ENCODE measurements around the gene ATG4B.

Gene ATG4B

GRCh38 chr2:241611062-241611461 is 26.4 kb upstream of the ATG4B start:
- in situ Hi-C loops (cut with MboI; ENCODE audit: low pct_unique_long_range_greater_than_20kb, low sequenced_read_pairs): no loop called here
- no peak for DNase-seq

DNA sequence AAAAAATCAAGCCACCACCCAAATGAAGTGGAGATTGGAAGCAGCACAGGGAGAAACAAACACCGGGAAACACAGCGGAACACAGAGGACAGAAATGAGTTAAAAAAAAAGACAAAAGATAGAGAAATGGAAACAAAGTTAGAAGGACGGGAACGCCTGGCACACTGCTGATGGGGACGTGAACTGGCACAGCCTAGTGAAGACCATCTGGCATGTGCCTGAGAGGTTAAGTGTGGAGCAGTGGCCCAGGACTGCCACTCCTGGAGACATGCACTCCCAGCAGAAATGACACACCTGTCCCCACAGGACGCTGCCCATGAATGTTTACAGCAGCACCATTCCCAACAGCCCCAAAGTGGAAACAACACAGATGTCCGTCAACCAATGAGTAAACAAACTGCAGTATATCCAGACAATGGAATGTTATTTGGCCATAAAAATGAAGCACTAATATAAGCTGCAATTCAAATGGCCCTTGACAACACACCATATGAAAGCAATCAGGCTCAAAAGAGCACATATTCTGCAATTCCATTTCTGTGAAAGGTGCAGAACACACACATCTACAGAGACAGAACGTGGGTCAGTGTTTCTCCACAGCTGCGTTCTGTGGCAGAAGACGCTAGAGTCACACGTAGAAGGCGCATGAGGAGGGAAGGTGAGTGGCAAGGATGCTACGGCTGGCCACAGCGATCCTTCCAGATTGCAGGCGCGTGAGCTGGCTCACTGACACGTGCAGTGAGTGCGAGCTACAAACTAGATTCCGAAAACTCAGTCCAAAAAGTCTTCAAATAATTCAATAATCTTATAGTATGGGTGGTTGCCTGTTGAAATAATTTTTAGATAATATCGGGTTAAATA is 25.1 kb upstream of the ATG4B start:
- no peak for DNase-seq
- in situ Hi-C loops (cut with MboI; ENCODE audit: low pct_unique_long_range_greater_than_20kb, low sequenced_read_pairs): no loop called here

DNA sequence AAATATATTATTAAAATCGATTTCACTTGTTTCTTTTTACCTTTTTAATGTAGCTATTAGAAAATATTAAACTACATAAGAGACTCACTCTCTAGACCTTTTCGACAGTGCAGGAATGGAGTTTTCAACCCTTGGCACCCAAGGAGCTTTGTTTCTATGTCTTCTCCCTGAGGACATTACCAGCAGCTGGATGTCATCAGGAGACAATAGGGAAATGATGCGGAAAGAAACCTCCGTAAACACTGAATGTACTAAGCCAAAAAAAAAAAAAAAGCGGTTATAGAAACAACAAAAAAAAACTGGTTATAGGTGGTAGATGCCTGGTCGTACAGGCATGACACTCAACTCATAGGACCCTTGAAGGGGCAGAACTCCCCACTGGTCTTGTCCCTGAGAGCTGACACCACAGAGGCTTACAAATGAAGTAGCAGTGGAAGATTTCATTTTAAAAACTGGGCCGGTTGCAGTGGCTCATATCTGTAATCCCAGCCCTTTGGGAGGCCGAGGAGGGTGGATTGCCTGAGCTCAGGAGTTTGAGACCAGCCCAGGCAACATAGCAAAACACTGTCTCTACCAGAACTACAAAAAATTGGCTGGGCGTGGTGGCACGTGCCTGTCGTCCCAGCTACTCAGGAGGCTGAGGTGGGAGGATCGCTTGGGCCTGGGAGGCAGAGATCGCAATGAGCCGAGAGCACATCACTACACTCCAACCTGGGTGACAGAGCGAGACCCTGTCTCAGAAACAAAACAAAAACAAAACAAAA is 24.3 kb upstream of the ATG4B start:
- in situ Hi-C loops (cut with MboI; ENCODE audit: low pct_unique_long_range_greater_than_20kb, low sequenced_read_pairs): no loop called here
- no peak for DNase-seq

GRCh38 chr2:241615041-241615440 is 22.5 kb upstream of the ATG4B start:
- in situ Hi-C loops (cut with MboI; ENCODE audit: low pct_unique_long_range_greater_than_20kb, low sequenced_read_pairs): no loop called here
- no peak for DNase-seq

DNA sequence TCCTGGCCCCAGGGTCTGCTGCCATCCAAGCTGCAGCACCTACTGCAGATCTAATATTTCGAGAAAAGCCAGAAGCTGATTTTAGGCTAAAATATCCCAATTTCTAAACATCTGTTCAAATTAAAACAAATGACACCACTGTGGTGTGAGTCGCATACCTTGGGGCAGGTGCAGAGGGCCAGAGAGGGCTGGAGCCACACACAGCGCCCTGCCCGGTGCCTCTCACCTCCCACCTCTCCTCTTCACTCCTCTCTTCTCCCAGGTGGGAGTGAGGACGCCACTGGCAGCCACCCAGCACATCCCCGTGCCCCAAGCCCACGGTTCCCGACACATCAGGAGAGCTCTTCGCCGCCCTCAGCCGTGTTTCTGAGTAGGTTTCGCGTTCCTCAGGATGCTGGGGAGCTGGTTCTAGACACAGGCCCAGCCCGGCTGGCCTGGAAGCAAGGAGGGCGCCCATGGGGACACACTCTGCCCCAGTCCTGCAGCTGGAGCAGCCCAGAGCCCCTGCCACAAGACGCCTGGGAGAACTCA is 21.9 kb upstream of the ATG4B start:
- in situ Hi-C loops (cut with MboI; ENCODE audit: low pct_unique_long_range_greater_than_20kb, low sequenced_read_pairs): no loop called here
- DNase-seq: no peak

- DNase-seq: no peak
- in situ Hi-C loops (cut with MboI; ENCODE audit: low pct_unique_long_range_greater_than_20kb, low sequenced_read_pairs): no loop called here
Measured at GRCh38 chr2:241616168-241617125, 21.0 kb upstream of the ATG4B start.

DNA sequence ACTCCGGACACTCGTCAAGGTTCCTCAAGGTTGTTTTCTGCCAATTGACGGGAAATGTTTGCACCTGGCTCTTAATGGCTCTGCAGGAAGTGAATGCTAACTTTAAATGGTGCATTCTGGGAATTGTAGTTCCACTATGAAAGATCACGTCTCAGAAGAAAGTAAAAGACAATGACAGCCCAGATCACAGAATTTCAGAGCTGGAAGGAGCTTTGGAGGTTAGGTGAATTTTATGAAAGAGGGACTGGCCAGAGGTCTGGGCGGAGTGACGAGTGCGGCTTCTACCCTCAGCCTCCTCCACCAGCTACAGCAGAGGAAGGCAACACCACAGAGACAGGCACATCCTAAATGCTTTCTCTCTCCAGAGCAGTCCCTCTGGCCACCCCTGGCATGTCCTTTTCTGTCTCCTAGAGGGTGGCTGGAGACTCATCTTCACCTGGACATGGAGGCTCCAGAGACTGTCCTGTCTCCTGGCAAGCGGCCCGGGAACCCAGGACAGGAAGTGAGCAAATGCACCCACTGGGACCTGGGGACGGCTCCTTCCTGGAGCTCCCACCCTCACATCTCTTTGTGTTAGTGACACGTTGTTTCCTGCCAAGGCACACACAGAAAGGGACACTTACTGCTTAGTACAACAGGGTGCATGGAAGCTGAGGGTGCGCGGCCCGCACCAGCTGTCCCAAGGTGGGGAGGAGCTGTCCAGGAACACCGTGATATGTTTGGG is 19.9 kb upstream of the ATG4B start:
- no peak for DNase-seq
- in situ Hi-C loops (cut with MboI; ENCODE audit: low pct_unique_long_range_greater_than_20kb, low sequenced_read_pairs): no loop called here

GRCh38 chr2:241618296-241618805 is 19.1 kb upstream of the ATG4B start:
- no peak for DNase-seq
- in situ Hi-C loops (cut with MboI; ENCODE audit: low pct_unique_long_range_greater_than_20kb, low sequenced_read_pairs): no loop called here

DNA sequence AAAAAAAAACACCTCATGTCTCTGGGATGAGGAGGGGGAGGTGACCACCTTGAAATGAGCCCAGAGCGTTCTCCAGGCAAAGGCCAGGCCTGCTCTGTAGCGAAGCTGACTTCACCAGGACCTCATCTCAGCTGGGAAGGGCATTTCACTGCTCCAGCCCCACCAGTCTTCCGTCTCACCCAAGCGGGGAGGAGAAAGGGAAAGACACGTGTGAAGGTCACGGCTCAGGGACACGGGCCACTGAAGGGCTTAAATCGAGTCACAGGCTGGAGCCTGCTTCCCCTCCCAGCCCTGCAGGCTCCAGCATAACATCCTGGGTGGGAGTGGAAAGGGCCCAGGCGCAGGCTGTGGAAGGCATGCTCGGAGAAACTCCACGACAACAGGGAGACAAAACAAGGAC is 18.7 kb upstream of the ATG4B start:
- in situ Hi-C loops (cut with MboI; ENCODE audit: low pct_unique_long_range_greater_than_20kb, low sequenced_read_pairs): no loop called here

DNA sequence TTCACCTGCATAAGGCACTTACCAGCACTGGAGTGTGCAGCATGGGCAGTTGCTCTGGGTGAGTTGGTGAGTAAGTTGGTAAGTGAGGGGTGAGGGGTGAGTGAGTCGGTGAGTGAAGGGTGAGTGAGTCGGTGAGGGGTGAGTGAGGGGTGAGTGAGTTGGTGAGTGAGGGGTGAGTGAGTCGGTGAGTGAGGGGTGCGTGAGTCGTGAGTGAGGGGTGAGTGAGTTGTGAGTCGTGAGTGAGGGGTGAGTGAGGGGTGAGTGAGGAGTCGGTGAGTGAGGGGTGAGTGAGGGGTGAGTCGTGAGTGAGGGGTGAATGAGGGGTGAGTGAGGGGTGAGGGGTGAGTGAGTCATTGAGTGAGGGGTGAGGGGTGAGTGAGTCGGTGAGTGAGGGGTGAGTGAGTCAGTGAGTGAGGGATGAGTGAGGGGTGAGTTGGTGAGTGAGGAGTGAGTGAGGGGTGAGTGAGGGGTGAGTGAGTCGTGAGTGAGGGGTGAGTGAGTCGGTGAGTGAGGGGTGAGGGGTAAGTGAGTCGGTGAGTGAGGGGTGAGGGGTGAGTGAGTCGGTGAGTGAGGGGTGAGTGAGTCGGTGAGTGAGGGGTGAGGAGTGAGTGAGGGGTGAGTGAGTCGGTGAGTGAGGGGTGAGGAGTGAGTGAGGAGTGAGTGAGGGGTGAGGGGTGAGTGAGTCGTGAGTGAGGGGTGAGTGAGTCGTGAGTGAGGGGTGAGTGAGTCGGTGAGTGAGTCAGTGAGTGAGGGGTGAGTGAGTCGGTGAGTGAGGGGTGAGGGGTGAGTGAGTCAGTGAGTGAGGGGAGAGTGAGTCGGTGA is 17.7 kb upstream of the ATG4B start:
- in situ Hi-C loops (cut with MboI; ENCODE audit: low pct_unique_long_range_greater_than_20kb, low sequenced_read_pairs): no loop called here
- DNase-seq: no peak

More for the DNA sequence above, 18.7 kb upstream of the ATG4B start:
- no peak for DNase-seq

DNA sequence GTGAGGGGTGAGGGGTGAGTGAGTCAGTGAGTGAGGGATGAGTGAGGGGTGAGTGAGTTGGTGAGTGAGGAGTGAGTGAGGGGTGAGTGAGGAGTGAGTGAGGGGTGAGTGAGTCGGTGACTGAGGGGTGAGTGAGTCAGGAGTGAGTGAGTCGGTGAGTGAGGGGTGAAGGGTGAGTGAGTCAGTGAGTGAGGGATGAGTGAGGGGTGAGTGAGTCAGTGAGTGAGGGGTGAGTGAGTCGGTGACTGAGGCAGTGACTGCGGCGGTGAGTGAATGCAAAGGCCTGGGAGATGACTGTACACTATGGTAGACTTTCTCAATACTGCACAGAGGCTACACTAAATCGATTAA is 17.1 kb upstream of the ATG4B start:
- DNase-seq: no peak
- in situ Hi-C loops (cut with MboI; ENCODE audit: low pct_unique_long_range_greater_than_20kb, low sequenced_read_pairs): no loop called here

DNA sequence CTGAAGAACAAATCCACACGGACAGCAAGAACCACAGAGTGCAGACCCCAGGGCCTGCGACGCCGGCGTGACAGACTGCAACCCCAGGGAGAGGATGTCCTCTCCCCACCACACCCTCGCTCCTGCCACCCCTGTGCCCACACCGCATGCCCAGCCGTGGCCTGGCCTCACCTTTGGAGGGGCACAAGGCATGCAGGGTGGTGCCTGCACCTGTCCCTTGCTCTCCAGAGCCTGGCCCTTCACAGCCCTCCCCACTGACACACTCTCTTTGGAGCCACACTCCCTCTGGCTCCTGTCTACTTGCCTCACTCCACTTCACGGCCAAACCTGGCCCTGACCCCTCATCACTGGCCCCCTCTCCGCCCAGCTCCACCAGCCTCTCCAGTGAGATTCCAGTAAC is 9.8 kb upstream of the ATG4B start:
- DNase-seq: no peak
- in situ Hi-C loops (cut with MboI; ENCODE audit: low pct_unique_long_range_greater_than_20kb, low sequenced_read_pairs): no loop called here

GRCh38 chr2:241629762-241630435 is 7.6 kb upstream of the ATG4B start:
- no peak for DNase-seq
- in situ Hi-C loops (cut with MboI; ENCODE audit: low pct_unique_long_range_greater_than_20kb, low sequenced_read_pairs): no loop called here

DNA sequence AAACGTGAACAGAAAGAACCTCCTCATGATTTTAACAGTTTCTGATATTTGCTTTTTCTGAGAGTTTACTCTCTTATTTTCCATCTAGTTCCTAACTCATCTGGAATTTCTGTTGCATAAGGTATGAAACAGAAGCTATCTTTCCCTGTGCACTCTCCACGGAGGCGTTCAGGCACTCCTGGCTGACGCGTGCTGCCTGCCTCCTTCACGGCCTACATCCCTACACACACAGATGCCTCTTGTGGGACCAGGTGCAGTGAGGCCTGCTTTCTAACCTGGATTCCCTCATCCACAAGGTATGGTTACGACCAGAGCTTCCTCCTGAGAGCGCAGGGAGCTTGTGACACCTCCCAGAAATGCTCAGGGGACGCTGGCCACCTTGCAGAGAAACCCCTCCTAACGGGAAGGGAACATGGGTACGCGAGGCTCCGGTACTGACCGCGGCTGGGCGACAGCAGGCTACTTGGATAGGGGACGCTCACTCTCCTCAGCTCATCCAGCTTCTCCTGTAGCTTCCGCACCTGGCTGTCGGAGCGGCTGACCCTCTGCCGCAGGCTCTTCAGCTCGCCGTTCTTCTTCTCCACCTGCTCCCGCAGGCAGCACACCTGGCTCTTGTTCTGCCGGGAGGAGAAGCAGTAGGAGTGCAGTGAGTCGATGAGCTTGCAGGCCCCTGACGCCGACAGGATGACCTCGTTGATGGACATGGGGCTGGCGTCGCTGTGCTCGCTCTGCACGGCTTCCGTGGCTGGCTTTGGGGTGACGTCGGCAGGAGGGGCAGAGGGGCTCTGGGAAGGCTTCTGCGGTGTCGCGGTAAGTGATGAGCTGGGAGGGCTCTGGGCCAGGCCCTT is 4.8 kb upstream of the ATG4B start:
- in situ Hi-C loops (cut with MboI; ENCODE audit: low pct_unique_long_range_greater_than_20kb, low sequenced_read_pairs): no loop called here
- no peak for DNase-seq

- in situ Hi-C loops (cut with MboI; ENCODE audit: low pct_unique_long_range_greater_than_20kb, low sequenced_read_pairs): no loop called here
Measured at GRCh38 chr2:241633561-241633960, 3.9 kb upstream of the ATG4B start.

DNA sequence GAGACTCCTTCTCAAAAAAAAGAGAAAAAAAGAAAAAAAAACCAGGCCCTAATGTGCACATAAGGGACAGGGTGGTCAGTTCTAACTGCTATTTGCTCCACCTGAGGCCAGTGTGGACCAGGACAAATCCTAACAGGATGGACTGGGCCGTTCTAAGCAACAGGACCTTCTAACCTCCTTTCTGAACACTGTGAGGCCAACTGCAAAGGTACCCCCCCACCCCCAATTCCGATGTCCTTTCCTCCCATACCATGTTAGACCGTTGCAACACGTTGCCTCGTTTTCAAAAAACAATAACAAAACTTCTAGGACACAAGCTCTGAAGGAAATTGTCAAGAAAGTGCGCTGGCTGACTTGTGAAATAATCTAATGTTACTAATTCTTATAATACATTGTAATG is 1.7 kb upstream of the ATG4B start:
- peak; percentile 44 for DNase-seq
- in situ Hi-C loops (cut with MboI; ENCODE audit: low pct_unique_long_range_greater_than_20kb, low sequenced_read_pairs): no loop called here

More at GRCh38 chr2:241633561-241633960, 3.9 kb upstream of the ATG4B start:
- no peak for DNase-seq

Data from KBM-7 (cell line).